ENCODE results near the gene ABCB6. TPM values are rescaled to one million over a fixed set of nuclear protein-coding genes. Genes with fewer than 3 reads are reported as not detected.
A peak's percentile ranks its signal among the peaks of the same experiment; 100 is the strongest.
"Not testable (repeated sequence)": the region's sequence is repeated elsewhere in the genome, so short reads cannot be mapped to it uniquely, and the experiment has no call there.

Gene ABCB6
- total RNA-seq, 1 donor from 2014 or later = 18.2 TPM

DNA sequence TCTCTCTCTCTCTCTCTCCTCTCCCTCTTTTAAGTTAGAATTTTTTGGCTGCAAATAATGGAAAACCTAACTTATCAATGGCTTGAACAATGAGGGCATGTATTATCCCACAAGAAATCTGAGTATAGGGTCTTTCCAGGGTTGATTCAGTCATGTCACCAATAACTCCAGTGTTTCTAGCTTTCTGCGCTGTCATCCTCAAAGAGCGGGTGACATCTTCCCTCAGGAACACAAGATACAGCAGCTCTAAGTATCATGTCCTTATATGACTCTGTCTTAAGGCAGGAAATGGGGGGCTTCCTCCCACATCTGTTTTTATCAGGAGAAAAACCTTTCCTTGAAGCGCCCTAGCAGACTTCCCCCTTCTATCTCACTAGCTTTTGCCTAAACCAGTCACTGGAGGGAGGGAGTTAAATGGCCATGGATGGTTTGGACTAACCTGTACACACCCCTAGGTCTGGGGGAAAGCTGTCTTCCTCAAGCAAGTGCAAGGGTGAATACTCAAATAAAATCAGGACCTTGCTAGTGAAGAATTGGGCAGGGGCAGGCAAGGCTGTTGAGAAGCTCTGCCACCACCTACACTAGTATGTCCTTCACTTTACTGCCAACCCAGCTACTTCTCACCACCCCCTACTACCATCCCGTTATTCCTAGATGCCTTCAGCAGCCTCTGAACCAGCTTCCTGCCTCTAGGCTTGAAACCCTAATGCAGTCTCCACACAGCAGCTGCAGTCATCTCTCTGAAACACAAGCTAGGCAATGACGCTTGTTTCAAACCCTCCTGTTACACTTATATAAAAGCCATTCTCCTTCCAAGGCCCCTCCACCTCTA lies 42.5 kb upstream of the ABCB6 start:
- Histone ChIP-seq H3K27ac (no peak overlapping the region), H3K4me1 (no peaks in the 10 kb centered on the region), H3K36me3 (no peaks in the 10 kb centered on the region), H3K27me3 (no peaks in the 10 kb centered on the region), H3K4me3 (no peak overlapping the region), H3K9me3 (no peaks in the 10 kb centered on the region)
- intact Hi-C loops (cut with DNase I) = no loop called here
- no peak for TF ChIP-seq CTCF (IDR thresholded peaks at IDR 0.05)
- no peak for ATAC-seq
- no peak for DNase-seq

DNA sequence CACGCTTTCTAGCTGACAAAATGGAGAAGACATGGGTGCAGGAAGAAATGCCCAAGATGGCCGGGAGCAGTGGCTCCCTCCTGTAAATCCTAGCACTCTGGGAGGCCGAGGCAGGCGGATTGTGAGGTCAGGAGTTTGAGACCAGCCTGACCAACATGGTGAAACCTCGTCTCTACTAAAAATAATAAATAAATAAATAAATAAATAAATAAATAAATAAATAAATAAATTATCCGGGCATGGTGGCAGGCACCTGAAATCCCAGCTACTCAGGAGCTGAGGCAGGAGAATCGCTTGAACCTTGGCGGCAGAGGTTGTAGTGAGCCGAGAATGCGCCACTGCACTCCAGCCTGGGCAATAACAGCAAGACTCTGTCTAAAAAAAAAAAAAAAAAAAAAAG lies 40.2 kb upstream of the ABCB6 start:
- DNase-seq; H3K4me1 ChIP-seq; H3K9me3 ChIP-seq; ATAC-seq; H3K27me3 ChIP-seq; H3K36me3 ChIP-seq; H3K4me3 ChIP-seq; intact Hi-C loops (cut with DNase I); H3K27ac ChIP-seq: not testable (repeated sequence)

DNA sequence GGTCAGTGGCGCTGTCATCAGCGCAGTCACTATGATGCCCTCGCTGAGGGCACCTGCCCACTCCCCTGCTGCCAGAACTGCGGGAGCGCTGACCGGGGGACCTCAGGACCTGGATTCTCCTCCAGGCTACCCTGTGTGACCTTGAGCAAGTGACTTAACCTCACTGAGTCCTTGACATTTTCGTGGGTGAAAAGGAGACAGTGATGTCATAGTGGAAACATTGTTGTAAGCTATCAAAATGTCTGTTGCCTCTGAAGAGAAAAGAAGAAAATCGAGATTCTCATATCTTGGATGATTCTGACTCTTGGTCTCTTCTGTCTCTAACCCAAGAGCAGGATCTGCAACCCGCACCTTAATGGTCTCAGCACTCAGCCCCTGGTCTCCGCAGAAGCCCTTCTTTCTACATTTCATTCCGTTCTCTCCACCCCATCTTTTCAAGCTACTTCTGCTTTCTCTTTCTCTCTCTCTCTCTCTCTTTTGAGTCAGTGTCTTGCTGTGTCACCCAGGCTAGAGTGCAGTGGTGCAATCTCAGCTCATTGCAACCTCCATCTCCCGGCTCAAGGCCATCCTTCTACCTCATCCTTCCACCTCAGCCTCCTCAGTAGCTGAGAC lies 35.9 kb upstream of the ABCB6 start:
- peaks cover 28% of the 10 kb centered on the region for H3K4me1 ChIP-seq
- no peaks in the 10 kb centered on the region for H3K9me3 ChIP-seq
- peak overlapping the region; percentile 77 for H3K4me3 ChIP-seq
- TF ChIP-seq CTCF (IDR thresholded peaks at IDR 0.05) = no peak
- peak overlapping the region; percentile 81 for H3K27ac ChIP-seq
- peak; percentile 1 for ATAC-seq
- DNase-seq = no peak
- intact Hi-C loops (cut with DNase I) = no loop called here
- no peaks in the 10 kb centered on the region for H3K36me3 ChIP-seq
- no peaks in the 10 kb centered on the region for H3K27me3 ChIP-seq

DNA sequence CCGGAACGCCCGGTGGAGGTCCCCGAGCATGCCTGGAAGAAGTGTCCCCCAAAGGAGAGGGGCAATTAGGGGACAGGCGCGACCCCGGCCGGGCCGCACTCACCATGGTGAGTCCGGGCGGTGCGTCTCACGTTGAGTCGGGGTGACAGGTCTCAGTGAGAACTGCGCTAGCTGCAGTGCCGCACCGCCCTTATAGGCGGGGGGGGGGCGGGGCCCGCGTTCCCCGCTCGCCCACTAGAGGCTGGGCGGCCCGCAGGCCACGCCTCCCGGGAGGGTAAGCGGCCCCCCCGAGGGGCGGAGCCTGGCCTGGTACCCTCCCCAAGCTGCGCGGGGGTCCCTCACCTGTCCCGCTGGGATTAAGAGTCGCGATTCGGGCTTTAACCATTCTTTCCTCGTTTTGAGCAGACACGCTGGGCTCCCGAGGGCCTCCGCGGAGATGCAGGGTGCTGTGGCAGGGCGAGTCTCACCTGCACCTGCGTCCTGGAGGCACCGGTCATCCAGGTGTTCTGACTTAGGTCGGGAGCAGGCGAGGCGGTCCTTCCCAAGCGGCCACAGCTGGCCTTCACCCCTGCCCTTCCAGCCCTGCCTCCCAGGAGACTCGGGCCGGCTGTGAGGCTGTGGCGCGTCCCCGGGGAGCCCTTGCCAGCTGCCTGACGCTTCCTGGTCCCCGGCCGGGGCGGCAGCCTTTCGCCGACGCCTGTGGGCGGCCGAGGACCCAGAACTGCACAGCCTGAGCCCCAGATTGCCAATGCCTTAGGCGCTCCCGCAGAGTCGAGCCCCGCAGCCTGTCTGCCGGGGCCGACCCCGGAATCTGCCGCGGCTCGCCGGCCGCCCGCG lies 35.2 kb upstream of the ABCB6 start, which contains the start of gene TUBA4A:
Gene TUBA4A (minus strand): TSS at position 166 of the 837 bp plus-strand sequence. CDS start 60 bp downstream, at position 106.
- peak within 1 kb of the TSS; percentile 81 for H3K27ac ChIP-seq
- peak; percentile 94 for DNase-seq
- H3K4me3 ChIP-seq = peak within 1 kb of the TSS; percentile 77
- H3K4me1 ChIP-seq = peaks cover 35% of the 10 kb centered on the region
- H3K27me3 ChIP-seq = no peaks in the 10 kb centered on the region
- H3K9me3 ChIP-seq = no peaks in the 10 kb centered on the region
- ATAC-seq = peak; percentile 91
- intact Hi-C loops (cut with DNase I) = no loop called here
- no peak for TF ChIP-seq CTCF (IDR thresholded peaks at IDR 0.05)
- no peaks in the 10 kb centered on the region for H3K36me3 ChIP-seq

DNA sequence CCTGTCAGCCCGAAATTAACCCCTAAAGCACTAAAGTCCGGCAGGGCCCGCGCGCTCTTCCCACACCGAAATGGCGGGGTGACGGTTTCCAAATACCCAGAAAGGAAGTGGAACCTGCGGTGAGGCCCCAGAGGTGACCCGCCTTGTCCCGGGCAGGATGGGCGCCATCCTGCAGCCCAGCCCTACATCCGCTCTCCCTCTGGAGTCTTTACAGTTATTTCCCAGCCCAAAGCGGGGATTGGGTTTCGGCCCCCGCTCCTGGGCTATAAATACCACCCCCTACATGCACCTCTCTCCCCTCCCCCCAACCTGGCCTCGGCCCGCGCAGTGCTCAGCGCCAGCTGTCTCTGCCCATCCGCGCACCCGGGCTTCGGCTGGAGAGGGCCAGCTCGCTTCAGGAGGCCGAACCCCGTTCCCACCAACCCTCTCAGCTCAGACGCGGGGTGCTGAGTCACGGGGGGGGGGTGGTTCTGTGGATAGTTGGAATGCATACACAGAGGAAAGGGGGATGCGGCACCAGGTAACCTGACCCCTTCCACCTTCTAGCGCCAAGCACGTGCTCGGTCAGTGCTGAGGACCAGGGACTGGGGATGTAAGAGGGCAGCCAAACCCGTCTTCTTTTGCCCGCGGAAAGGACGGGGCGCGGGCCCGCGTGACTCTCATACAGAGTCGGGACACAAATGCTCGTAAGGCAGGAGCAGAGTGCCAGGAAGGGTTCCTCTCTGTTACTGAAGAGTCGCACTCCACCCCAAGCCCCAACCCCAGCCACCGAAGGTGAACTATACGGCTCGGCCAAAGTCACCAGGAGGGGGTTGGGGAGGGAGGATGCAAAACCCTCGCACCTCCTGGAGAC lies 34.4 kb upstream of the ABCB6 start, which contains the start of gene TUBA4B:
Gene TUBA4B (plus strand): TSS at position 344 of the 853 bp plus-strand sequence. CDS start 165 bp downstream, at position 509.
- ATAC-seq (peak; percentile 5), DNase-seq (peak; percentile 80)
- Histone ChIP-seq H3K4me3 (peak within 1 kb of the TSS; percentile 77), H3K27ac (peak within 1 kb of the TSS; percentile 81), H3K36me3 (peaks cover 6% of the 10 kb centered on the region), H3K27me3 (no peaks in the 10 kb centered on the region), H3K4me1 (peaks cover 43% of the 10 kb centered on the region), H3K9me3 (no peaks in the 10 kb centered on the region)
- no peak for TF ChIP-seq CTCF (IDR thresholded peaks at IDR 0.05)
- intact Hi-C loops (cut with DNase I) = no loop called here

Data from upper lobe of right lung (tissue), 1 donor.